Stomach (tissue), 4 donors: ENCODE measurements around the gene KIF21A.

ENCODE experiments used
- POLR2A ChIP-seq, 4 donors: fragments of 450-650 bp; IDR thresholded peaks; one replicate each; pipeline ENCODE4 v1.6.1; 2016; ENCODE audit warnings: antibody characterized with exemption in 4 of 4, control low read depth in 2 of 4, mild to moderate bottlenecking in 1 of 4, moderate library complexity in 1 of 4
- POLR2AphosphoS5 ChIP-seq, 3 donors: sonication (generic); formaldehyde crosslinking; IDR thresholded peaks; one replicate each; pipeline ENCODE4 v1.6.1; 2016; ENCODE audit warnings: antibody characterized with exemption in 3 of 3
- TF ChIP-seq, protein P1 (sequence below), 7 experiments: fragments of 450-650 bp in 4 of 7; fragments of 200-600 bp in 3 of 7; sonication (generic) in 3 of 7; IDR thresholded peaks; one replicate each; pipeline ENCODE4 v1.5.1; 2016 to 2019; ENCODE audit warnings: antibody characterized with exemption in 7 of 7, control low read depth in 2 of 7, mild to moderate bottlenecking in 1 of 7

DNA sequence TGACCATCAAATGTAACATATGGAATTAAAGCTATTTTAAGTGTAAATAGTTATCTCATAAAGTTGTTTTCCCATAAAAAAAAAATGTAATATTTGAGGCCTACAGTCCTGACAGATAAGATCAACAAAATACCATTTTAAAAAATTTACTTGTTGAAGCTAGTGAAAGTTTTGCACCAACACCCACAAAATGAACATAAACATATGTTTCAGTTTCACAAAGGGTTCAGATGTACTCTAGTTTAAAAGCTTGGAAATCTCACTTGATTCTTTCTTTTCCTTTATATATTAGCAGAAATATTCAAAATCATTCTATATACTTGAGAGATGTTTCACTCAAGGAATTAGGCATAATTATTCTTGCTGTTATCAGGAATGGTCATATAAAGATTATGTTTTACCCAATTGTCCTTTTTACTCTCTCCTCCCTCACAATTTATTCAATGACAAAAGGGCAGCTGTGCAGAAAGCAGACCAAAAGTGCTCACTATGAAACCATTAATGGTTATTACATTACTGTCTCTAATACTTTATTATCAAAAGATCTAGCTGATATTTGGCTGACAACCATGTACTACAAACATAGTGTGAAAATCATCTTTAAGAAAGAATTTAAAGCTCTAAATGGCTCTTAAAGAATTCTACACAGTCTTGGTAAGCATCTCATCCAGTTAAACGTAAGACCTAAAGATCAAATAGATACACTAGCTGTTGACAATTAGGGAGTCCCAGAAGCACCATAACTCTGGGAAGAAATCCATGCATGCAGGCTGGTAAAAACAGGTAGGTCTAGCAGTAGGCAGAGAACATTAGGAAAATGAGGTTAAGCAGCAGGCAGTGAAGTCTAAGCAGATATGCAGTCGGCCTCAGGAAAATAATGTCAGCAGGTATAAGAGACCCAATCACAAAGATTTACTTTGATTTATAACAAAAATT, 28.8 kb downstream of the KIF21A start:
- TF ChIP-seq, protein P1, sequence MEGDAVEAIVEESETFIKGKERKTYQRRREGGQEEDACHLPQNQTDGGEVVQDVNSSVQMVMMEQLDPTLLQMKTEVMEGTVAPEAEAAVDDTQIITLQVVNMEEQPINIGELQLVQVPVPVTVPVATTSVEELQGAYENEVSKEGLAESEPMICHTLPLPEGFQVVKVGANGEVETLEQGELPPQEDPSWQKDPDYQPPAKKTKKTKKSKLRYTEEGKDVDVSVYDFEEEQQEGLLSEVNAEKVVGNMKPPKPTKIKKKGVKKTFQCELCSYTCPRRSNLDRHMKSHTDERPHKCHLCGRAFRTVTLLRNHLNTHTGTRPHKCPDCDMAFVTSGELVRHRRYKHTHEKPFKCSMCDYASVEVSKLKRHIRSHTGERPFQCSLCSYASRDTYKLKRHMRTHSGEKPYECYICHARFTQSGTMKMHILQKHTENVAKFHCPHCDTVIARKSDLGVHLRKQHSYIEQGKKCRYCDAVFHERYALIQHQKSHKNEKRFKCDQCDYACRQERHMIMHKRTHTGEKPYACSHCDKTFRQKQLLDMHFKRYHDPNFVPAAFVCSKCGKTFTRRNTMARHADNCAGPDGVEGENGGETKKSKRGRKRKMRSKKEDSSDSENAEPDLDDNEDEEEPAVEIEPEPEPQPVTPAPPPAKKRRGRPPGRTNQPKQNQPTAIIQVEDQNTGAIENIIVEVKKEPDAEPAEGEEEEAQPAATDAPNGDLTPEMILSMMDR (IDR thresholded peaks at IDR 0.05), result no peak
- TF ChIP-seq POLR2A (IDR thresholded peaks at IDR 0.05), result no peak
- no peak for TF ChIP-seq POLR2AphosphoS5 (IDR thresholded peaks at IDR 0.05)
